Smooth muscle cell (in vitro differentiated cells): ENCODE data around the gene LRCH3. TPM values are rescaled to one million over a fixed set of nuclear protein-coding genes. Genes with fewer than 3 reads are reported as not detected.

Experiments
- DNase-seq: peaks from one replicate; lab custom pipeline; 2025; ENCODE audit not compliant: unreplicated experiment; lab: John Stamatoyannopoulos, UW
- H2AFZ ChIP-seq: fragments of 200-600 bp; sonication (generic); 2 replicates; pipeline ENCODE4 v1.6.0; 2016; ENCODE audit warnings: antibody characterized with exemption, low read depth, mild to moderate bottlenecking
- H3F3A ChIP-seq: fragments of 200-600 bp; sonication (generic); 2 replicates; pipeline ENCODE4 v1.6.0; 2017; ENCODE audit warnings: antibody characterized with exemption, low read depth
- H3K27ac ChIP-seq: fragments of 200-600 bp; sonication (generic); 2 replicates; pipeline ENCODE4 v1.5.1; 2016; ENCODE audit warnings: low read depth, mild to moderate bottlenecking
- H3K27me3 ChIP-seq: fragments of 200-600 bp; sonication (generic); 2 replicates; pipeline ENCODE4 v1.6.1; 2016; ENCODE audit warnings: low read depth, mild to moderate bottlenecking
- H3K36me3 ChIP-seq: fragments of 200-600 bp; sonication (generic); 2 replicates; pipeline ENCODE4 v1.5.1; 2016; ENCODE audit warnings: low read depth
- H3K4me1 ChIP-seq: fragments of 200-600 bp; sonication (generic); 2 replicates; pipeline ENCODE4 v1.5.1; 2016; ENCODE audit warnings: low read depth
- H3K4me2 ChIP-seq: fragments of 200-600 bp; sonication (generic); 2 replicates; pipeline ENCODE4 v1.6.0; 2016; ENCODE audit warnings: mild to moderate bottlenecking
- H3K4me3 ChIP-seq: fragments of 200-600 bp; sonication (generic); 2 replicates; pipeline ENCODE4 v1.5.1; 2016; ENCODE audit warnings: mild to moderate bottlenecking
- H3K79me2 ChIP-seq: fragments of 200-600 bp; sonication (generic); 2 replicates; pipeline ENCODE4 v1.6.0; 2016; ENCODE audit warnings: low read depth, mild to moderate bottlenecking
- H3K9ac ChIP-seq: fragments of 200-600 bp; sonication (generic); 2 replicates; pipeline ENCODE4 v1.6.0; 2016; ENCODE audit warnings: low read depth
- H3K9me3 ChIP-seq: fragments of 200-600 bp; sonication (generic); replicated peaks from 2 replicates; pipeline ENCODE4 v1.5.1; 2016; ENCODE audit warnings: low read depth
- H4K20me1 ChIP-seq: fragments of 200-600 bp; sonication (generic); 2 replicates; pipeline ENCODE4 v1.6.0; 2016; ENCODE audit warnings: low read depth
- CTCF ChIP-seq: fragments of 200-600 bp; sonication (generic); IDR thresholded peaks from 2 replicates; pipeline ENCODE4 v1.5.1; 2017; ENCODE audit warnings: borderline replicate concordance, mild to moderate bottlenecking, antibody characterized with exemption; ENCODE audit not compliant: insufficient read depth, poor library complexity, severe bottlenecking
- WGBS: methylation state at CpG from one replicate; pipeline ENCODE4 v1.1.7; 2016; ENCODE audit warnings: low lambda C conversion rate; 5-methylcytosine and 5-hydroxymethylcytosine counted together
- polyA plus RNA-seq: library from polyadenylated mRNA; unstranded; fragments of >200 nt; fragmentation: Nextera tagmentation; extraction: Ambion mirVana; gene quantifications from 2 replicates; pipeline ENCODE4 v1.2.1, GENCODE V29; 2016
- total RNA-seq: library from RNA; depleted of rRNA; stranded (reverse); fragments of >200 nt; gene quantifications from 2 replicates; pipeline ENCODE4 v1.2.3, GENCODE V29; 2014

Gene LRCH3
- total and polyA plus RNA-seq, 2 experiments from 2014 or later, result 15.6 to 31.7 TPM

GRCh38 chr3:197874064-197874463 is 83.0 kb downstream of the LRCH3 start:
- Histone ChIP-seq H3F3A (no peaks in the 10 kb centered on the region), H3K4me1 (no peaks in the 10 kb centered on the region), H3K9ac (no peak overlapping the region), H3K4me2 (no peak overlapping the region), H2AFZ (no peak overlapping the region), H3K79me2 (no peaks in the 10 kb centered on the region), H3K27ac (no peak overlapping the region), H3K27me3 (no peaks in the 10 kb centered on the region), H3K4me3 (no peak overlapping the region), H3K9me3 (no peaks in the 10 kb centered on the region), H4K20me1 (no peaks in the 10 kb centered on the region), H3K36me3 (peaks cover 17% of the 10 kb centered on the region)
- no peak for DNase-seq
- 97% methylated on average over 5 of the region's 5 CpGs for WGBS
- no peak for TF ChIP-seq CTCF

GRCh38 chr3:197874653-197875052 is 83.6 kb downstream of the LRCH3 start:
- no peak for TF ChIP-seq CTCF
- Histone ChIP-seq H3K27ac (no peak overlapping the region), H3K79me2 (no peaks in the 10 kb centered on the region), H3K4me3 (no peak overlapping the region), H4K20me1 (no peaks in the 10 kb centered on the region), H3K9ac (no peak overlapping the region), H3K9me3 (no peaks in the 10 kb centered on the region), H2AFZ (no peak overlapping the region), H3K4me2 (no peak overlapping the region), H3K36me3 (peaks cover 17% of the 10 kb centered on the region), H3K4me1 (no peaks in the 10 kb centered on the region), H3K27me3 (no peaks in the 10 kb centered on the region), H3F3A (no peaks in the 10 kb centered on the region)
- 96% methylated on average over 6 of the region's 6 CpGs for WGBS
- DNase-seq, result no peak

- Histone ChIP-seq H3K79me2 (no peaks in the 10 kb centered on the region), H3K27me3 (no peaks in the 10 kb centered on the region), H3F3A (no peaks in the 10 kb centered on the region), H2AFZ (no peak overlapping the region), H3K9me3 (no peaks in the 10 kb centered on the region), H3K27ac (peak overlapping the region; percentile 31), H4K20me1 (no peaks in the 10 kb centered on the region), H3K9ac (no peak overlapping the region), H3K36me3 (peaks cover 19% of the 10 kb centered on the region), H3K4me3 (no peak overlapping the region), H3K4me2 (no peak overlapping the region), H3K4me1 (peaks cover 9% of the 10 kb centered on the region)
- no peak for TF ChIP-seq CTCF
- no peak for DNase-seq
- 99% methylated on average over 4 of the region's 4 CpGs for WGBS
Observed at GRCh38 chr3:197877902-197878301, 86.8 kb downstream of the LRCH3 start.

- H3K36me3 ChIP-seq, result peaks cover 19% of the 10 kb centered on the region
Observed at GRCh38 chr3:197878427-197878826, 87.4 kb downstream of the LRCH3 start.

More at GRCh38 chr3:197878427-197878826, 87.4 kb downstream of the LRCH3 start:
- H3K27ac ChIP-seq, result peak overlapping the region; percentile 67
- no peak overlapping the region for H3K4me3 ChIP-seq
- H3K4me1 ChIP-seq, result peaks cover 9% of the 10 kb centered on the region
- H3K27me3 ChIP-seq, result no peaks in the 10 kb centered on the region
- no peak overlapping the region for H3K4me2 ChIP-seq
- H3K9ac ChIP-seq, result no peak overlapping the region
- DNase-seq, result no peak
- no peaks in the 10 kb centered on the region for H4K20me1 ChIP-seq
- no peaks in the 10 kb centered on the region for H3K9me3 ChIP-seq
- H2AFZ ChIP-seq, result no peak overlapping the region
- WGBS, result 91% methylated on average over 8 of the region's 8 CpGs
- H3F3A ChIP-seq, result no peaks in the 10 kb centered on the region
- TF ChIP-seq CTCF, result no peak
- no peaks in the 10 kb centered on the region for H3K79me2 ChIP-seq
